Measurements from ENCODE around the gene KISS1. TPM values are rescaled to one million over a fixed set of nuclear protein-coding genes. Genes with fewer than 3 reads are reported as not detected.

Gene KISS1
- total and polyA plus RNA-seq, 7 donors: 0.18 TPM; not detected in 6

GRCh38 chr1:204180133-204180532 is 16.2 kb downstream of the KISS1 start:
- H3K4me3 ChIP-seq: no peak overlapping the region
- no peaks in the 10 kb centered on the region for H3K36me3 ChIP-seq (ENCODE audit: insufficient read depth in 1 of 2, low read depth in 1 of 2)
- WGBS, 3 donors: 66 to 72% (median 72%) methylated on average over 6 of the region's 6 CpGs
- no peak overlapping the region for H3K27ac ChIP-seq
- no peaks in the 10 kb centered on the region for H3K4me1 ChIP-seq
- intact Hi-C loops (cut with DNase I): no loop called here
- DNase-seq (no peak), ATAC-seq (no peak)
- TF ChIP-seq, protein P1, sequence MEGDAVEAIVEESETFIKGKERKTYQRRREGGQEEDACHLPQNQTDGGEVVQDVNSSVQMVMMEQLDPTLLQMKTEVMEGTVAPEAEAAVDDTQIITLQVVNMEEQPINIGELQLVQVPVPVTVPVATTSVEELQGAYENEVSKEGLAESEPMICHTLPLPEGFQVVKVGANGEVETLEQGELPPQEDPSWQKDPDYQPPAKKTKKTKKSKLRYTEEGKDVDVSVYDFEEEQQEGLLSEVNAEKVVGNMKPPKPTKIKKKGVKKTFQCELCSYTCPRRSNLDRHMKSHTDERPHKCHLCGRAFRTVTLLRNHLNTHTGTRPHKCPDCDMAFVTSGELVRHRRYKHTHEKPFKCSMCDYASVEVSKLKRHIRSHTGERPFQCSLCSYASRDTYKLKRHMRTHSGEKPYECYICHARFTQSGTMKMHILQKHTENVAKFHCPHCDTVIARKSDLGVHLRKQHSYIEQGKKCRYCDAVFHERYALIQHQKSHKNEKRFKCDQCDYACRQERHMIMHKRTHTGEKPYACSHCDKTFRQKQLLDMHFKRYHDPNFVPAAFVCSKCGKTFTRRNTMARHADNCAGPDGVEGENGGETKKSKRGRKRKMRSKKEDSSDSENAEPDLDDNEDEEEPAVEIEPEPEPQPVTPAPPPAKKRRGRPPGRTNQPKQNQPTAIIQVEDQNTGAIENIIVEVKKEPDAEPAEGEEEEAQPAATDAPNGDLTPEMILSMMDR (IDR thresholded peaks at IDR 0.05): no peak
- H3K27me3 ChIP-seq (ENCODE audit: insufficient read depth in 3 of 3, low read length in 2 of 3): peaks cover 0 to 2% (median 0%) of the 10 kb centered on the region in 3 donors
- no peaks in the 10 kb centered on the region for H3K9me3 ChIP-seq

DNA sequence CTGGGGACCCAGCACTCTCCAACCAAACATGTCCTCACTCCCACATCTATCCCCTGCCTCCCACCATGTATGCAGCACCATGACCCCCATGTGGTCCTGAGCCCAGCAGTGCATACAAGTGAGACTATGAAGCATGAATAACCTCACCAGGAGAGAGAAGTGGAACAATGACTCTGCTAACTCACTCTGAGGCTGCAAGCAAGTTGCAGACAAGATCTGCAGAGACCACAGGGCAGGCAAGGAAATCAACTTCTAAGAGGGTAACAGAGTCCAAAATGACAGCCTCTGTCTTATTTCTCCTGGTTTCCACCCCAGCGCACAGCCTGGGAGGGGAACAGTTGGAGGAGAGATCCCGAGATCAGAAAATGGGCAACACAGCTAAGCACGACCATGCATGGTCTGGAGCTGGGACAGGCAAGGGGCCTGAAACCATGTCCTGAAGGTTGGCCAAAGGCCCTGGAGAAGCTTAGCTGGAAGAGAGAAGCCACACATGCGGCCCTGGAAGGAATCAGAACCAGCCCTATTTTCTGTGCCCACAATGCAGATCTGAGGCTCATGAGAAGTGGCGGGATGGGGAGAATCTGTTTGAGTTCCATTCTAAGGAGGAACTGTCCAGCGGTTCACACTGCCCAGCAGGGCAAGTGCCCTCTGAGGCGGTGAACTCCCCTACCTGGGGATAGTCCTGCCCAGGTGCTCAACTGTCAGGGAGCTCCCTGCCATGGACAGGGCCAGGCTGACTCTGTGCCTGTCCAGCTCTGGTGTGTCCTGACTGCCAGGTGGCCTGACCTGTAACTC is 17.6 kb downstream of the KISS1 start:
- ATAC-seq (no peak), DNase-seq (no peak)
- WGBS, 3 donors: 85 to 89% (median 87%) methylated on average over 7 of the region's 7 CpGs

GRCh38 chr1:204177133-204177532 is 19.2 kb downstream of the KISS1 start:
- Histone ChIP-seq H3K4me1 (no peaks in the 10 kb centered on the region), H3K4me3 (no peak overlapping the region), H3K36me3 (ENCODE audit: insufficient read depth in 1 of 2, low read depth in 1 of 2) (no peaks in the 10 kb centered on the region), H3K27ac (no peak overlapping the region), H3K9me3 (no peaks in the 10 kb centered on the region), H3K27me3 (ENCODE audit: insufficient read depth in 3 of 3, low read length in 2 of 3) (peaks cover 0 to 3% (median 2%) of the 10 kb centered on the region in 3 donors)
- ATAC-seq (no peak), DNase-seq (no peak)
- 48 to 53% (median 48%) methylated on average over 4 of the region's 4 CpGs for WGBS, 3 donors
- intact Hi-C loops (cut with DNase I): no loop called here
- TF ChIP-seq, protein P1 (IDR thresholded peaks at IDR 0.05): no peak

More for the DNA sequence above, 17.6 kb downstream of the KISS1 start:
- intact Hi-C loops (cut with DNase I): no loop called here
- Histone ChIP-seq H3K4me3 (no peak overlapping the region), H3K9me3 (no peaks in the 10 kb centered on the region), H3K4me1 (no peaks in the 10 kb centered on the region), H3K27me3 (ENCODE audit: insufficient read depth in 3 of 3, low read length in 2 of 3) (peaks cover 0 to 3% (median 2%) of the 10 kb centered on the region in 3 donors), H3K36me3 (ENCODE audit: insufficient read depth in 1 of 2, low read depth in 1 of 2) (no peaks in the 10 kb centered on the region), H3K27ac (no peak overlapping the region)
- TF ChIP-seq, protein P1 (IDR thresholded peaks at IDR 0.05): no peak

DNA sequence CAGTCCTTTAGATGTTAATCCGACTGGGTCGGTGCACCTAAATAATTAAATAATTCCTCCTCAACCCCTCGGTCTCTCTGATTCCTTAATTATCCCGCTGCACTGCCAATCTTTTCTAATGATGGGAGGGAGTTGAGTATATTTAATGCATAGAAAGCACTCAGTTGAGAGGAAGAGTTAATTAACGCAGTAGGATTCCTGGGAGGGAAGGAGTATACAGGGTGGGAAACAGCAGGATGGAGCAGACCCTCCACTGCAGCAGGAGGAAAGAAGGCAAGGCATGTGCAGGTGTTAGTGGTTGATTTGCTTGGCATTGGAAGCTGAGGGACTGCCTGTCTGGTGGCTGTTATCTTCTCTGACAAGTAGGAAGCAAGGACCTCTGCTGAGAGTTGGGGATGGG is 20.2 kb downstream of the KISS1 start:
- 77 to 83% (median 80%) methylated on average over 5 of the region's 5 CpGs for WGBS, 3 donors

More for the DNA sequence above, 20.2 kb downstream of the KISS1 start:
- H3K36me3 ChIP-seq (ENCODE audit: insufficient read depth in 1 of 2, low read depth in 1 of 2): no peaks in the 10 kb centered on the region
- H3K27me3 ChIP-seq (ENCODE audit: insufficient read depth in 3 of 3, low read length in 2 of 3): peaks cover 0 to 3% (median 2%) of the 10 kb centered on the region in 3 donors
- DNase-seq (no peak), ATAC-seq (no peak)
- H3K27ac ChIP-seq: no peak overlapping the region
- H3K9me3 ChIP-seq: no peaks in the 10 kb centered on the region
- TF ChIP-seq, protein P1 (IDR thresholded peaks at IDR 0.05): no peak
- intact Hi-C loops (cut with DNase I): no loop called here
- no peak overlapping the region for H3K4me3 ChIP-seq
- no peaks in the 10 kb centered on the region for H3K4me1 ChIP-seq
